GM23338 (cell line): ENCODE measurements around the gene USP32. TPM values are rescaled to one million over a fixed set of nuclear protein-coding genes. Genes with fewer than 3 reads are reported as not detected.

Experiments
- ATAC-seq: fragments of 200-7000 bp; cut with Tn5 transposase; 3 replicates; pipeline ENCODE4 v1.9.1; 2020
- DNase-seq: peaks from one replicate; pipeline ENCODE4 v3.0.0-alpha.2; 2015; ENCODE audit warnings: low spot score
- H2AFZ ChIP-seq: fragments of 200-600 bp; sonication (generic); 2 replicates; pipeline ENCODE4 v1.8.0; 2016; ENCODE audit warnings: antibody characterized with exemption, mild to moderate bottlenecking, moderate library complexity
- H3F3A ChIP-seq: fragments of 200-600 bp; sonication (generic); replicated peaks from 2 replicates; pipeline ENCODE4 v1.8.0; 2017; ENCODE audit warnings: antibody characterized with exemption, mixed run types, low read depth
- H3K27ac ChIP-seq: fragments of 200-600 bp; sonication (generic); 2 replicates; pipeline ENCODE4 v1.6.1; 2016; ENCODE audit warnings: low read depth
- H3K27me3 ChIP-seq: fragments of 200-600 bp; sonication (generic); 2 replicates; pipeline ENCODE4 v1.8.0; 2016; ENCODE audit warnings: mild to moderate bottlenecking, mixed run types, moderate library complexity; ENCODE audit not compliant: insufficient read depth
- H3K36me3 ChIP-seq: fragments of 200-600 bp; sonication (generic); 2 replicates; pipeline ENCODE4 v1.8.0; 2016; ENCODE audit warnings: mild to moderate bottlenecking; ENCODE audit not compliant: insufficient read depth
- H3K4me1 ChIP-seq: fragments of 200-600 bp; sonication (generic); 2 replicates; pipeline ENCODE4 v1.8.0; 2016; ENCODE audit warnings: mild to moderate bottlenecking, moderate library complexity; ENCODE audit not compliant: insufficient read depth
- H3K4me2 ChIP-seq: fragments of 200-600 bp; sonication (generic); 2 replicates; pipeline ENCODE4 v1.7.1; 2017; ENCODE audit warnings: mixed run types
- H3K4me3 ChIP-seq: fragments of 200-600 bp; sonication (generic); 2 replicates; pipeline ENCODE4 v1.6.1; 2016; ENCODE audit warnings: mixed run types
- H3K79me2 ChIP-seq: fragments of 200-600 bp; sonication (generic); replicated peaks from 2 replicates; pipeline ENCODE4 v1.8.0; 2017; ENCODE audit warnings: mild to moderate bottlenecking; ENCODE audit not compliant: insufficient read depth
- H3K9me2 ChIP-seq: fragments of 200-600 bp; sonication (generic); 2 replicates; pipeline ENCODE4 v1.8.0; 2017; ENCODE audit not compliant: insufficient read depth
- H4K20me1 ChIP-seq: fragments of 200-600 bp; sonication (generic); replicated peaks from 2 replicates; pipeline ENCODE4 v1.8.0; 2017; ENCODE audit warnings: mild to moderate bottlenecking; ENCODE audit not compliant: insufficient read depth
- H3K27ac Mint-ChIP-seq: 2 replicates; pipeline ENCODE4 v1.8.0; 2020; ENCODE audit warnings: inconsistent platforms, mild to moderate bottlenecking, moderate library complexity, mixed read lengths
- H3K27me3 Mint-ChIP-seq: 3 replicates; pipeline ENCODE4 v1.8.0; 2022; ENCODE audit warnings: low read depth, mild to moderate bottlenecking, moderate library complexity, mixed read lengths, inconsistent platforms; ENCODE audit not compliant: insufficient read depth, poor library complexity
- H3K36me3 Mint-ChIP-seq: 3 replicates; pipeline ENCODE4 v1.8.0; 2021; ENCODE audit warnings: low read depth, mild to moderate bottlenecking, inconsistent platforms, moderate library complexity, mixed read lengths
- H3K4me1 Mint-ChIP-seq: 3 replicates; pipeline ENCODE4 v1.8.0; 2020; ENCODE audit warnings: mild to moderate bottlenecking, inconsistent platforms, mixed read lengths
- H3K4me3 Mint-ChIP-seq: 3 replicates; pipeline ENCODE4 v1.8.0; 2021; ENCODE audit warnings: moderate library complexity, mild to moderate bottlenecking, inconsistent platforms, mixed read lengths
- H3K9me3 Mint-ChIP-seq: 3 replicates; pipeline ENCODE4 v1.8.0; 2020; ENCODE audit warnings: moderate library complexity, mild to moderate bottlenecking, inconsistent platforms, mixed read lengths
- CREB1 ChIP-seq: fragments of 250-450 bp; sonication (Bioruptor Pico); IDR thresholded peaks from 2 replicates; pipeline ENCODE4 v1.5.0; 2020; ENCODE audit warnings: low read depth, mild to moderate bottlenecking, moderate library complexity
- CTCF ChIP-seq, 2 experiments: fragments of 200-600 bp in 1 of 2; sonication (generic) in 1 of 2; conservative IDR thresholded peaks; 2 replicates each; pipeline versions ENCODE4 v1.5.1 to v1.6.1; 2016 to 2017; ENCODE audit warnings: antibody characterized with exemption in 2 of 2, low read depth in 2 of 2, mild to moderate bottlenecking in 2 of 2, moderate library complexity in 1 of 2
- EZH2 ChIP-seq: fragments of 200-600 bp; sonication (generic); IDR thresholded peaks from one replicate; pipeline ENCODE4 v1.8.0; 2017; ENCODE audit warnings: antibody characterized with exemption, mild to moderate bottlenecking, low read depth; ENCODE audit not compliant: unreplicated experiment
- EZH2phosphoT487 ChIP-seq: fragments of 200-600 bp; sonication (generic); IDR thresholded peaks from one replicate; pipeline ENCODE4 v1.8.1; 2018; ENCODE audit warnings: antibody characterized with exemption; ENCODE audit not compliant: unreplicated experiment
- JUNB ChIP-seq: IDR thresholded peaks from one replicate; pipeline ENCODE4 v1.6.1; 2016; ENCODE audit warnings: antibody characterized with exemption; ENCODE audit not compliant: unreplicated experiment
- NANOG ChIP-seq: IDR thresholded peaks from 2 replicates; pipeline ENCODE4 v1.6.1; 2016; ENCODE audit warnings: antibody characterized with exemption, borderline replicate concordance
- POLR2AphosphoS5 ChIP-seq: IDR thresholded peaks from 2 replicates; pipeline ENCODE4 v1.6.1; 2016; ENCODE audit warnings: antibody characterized with exemption, low read depth
- REST ChIP-seq: IDR thresholded peaks from one replicate; pipeline ENCODE4 v1.6.1; 2018; ENCODE audit warnings: antibody characterized with exemption; ENCODE audit not compliant: unreplicated experiment
- STAT1 ChIP-seq: IDR thresholded peaks from one replicate; pipeline ENCODE4 v1.6.1; 2016; ENCODE audit warnings: antibody characterized with exemption; ENCODE audit not compliant: unreplicated experiment
- ZNF114 ChIP-seq: fragments of 250-450 bp; sonication (Bioruptor Pico); IDR thresholded peaks from 2 replicates; pipeline ENCODE4 v1.5.0; 2020; ENCODE audit warnings: mild to moderate bottlenecking, moderate library complexity
- ZNF331 ChIP-seq: fragments of 250-450 bp; sonication (Bioruptor Pico); IDR thresholded peaks from 2 replicates; pipeline ENCODE4 v1.5.0; 2020; ENCODE audit warnings: low read depth, mild to moderate bottlenecking, moderate library complexity
- polyA plus RNA-seq: library from polyadenylated mRNA; unstranded; fragments of >200 nt; fragmentation: Nextera tagmentation; extraction: Ambion mirVana; gene quantifications from 2 replicates; pipeline ENCODE4 v1.2.1, GENCODE V29; 2016
- total RNA-seq: library from RNA; depleted of rRNA; stranded (reverse); fragments of >200 nt; shearing (Covaris generic); gene quantifications from 2 replicates; pipeline ENCODE4 v1.2.3, GENCODE V29; 2014

Gene USP32
- total and polyA plus RNA-seq, 2 experiments from 2014 or later = 43.6 to 129 TPM

- ATAC-seq = no peak
- H3K27me3 Mint-ChIP-seq = peaks cover 4% of the 10 kb centered on the region
- no peak for DNase-seq
- Histone ChIP-seq H3K4me3 (no peak overlapping the region), H3K27me3 (no peaks in the 10 kb centered on the region), H3K79me2 (peaks cover 100% of the 10 kb centered on the region), H3K9me2 (no peaks in the 10 kb centered on the region), H3K4me1 (no peaks in the 10 kb centered on the region), H3K36me3 (no peaks in the 10 kb centered on the region; the same call in 1 of the 2 replicates), H2AFZ (no peak overlapping the region), H3K27ac (no peak overlapping the region), H4K20me1 (peaks cover 45% of the 10 kb centered on the region), H3K4me2 (no peak overlapping the region), H3F3A (no peaks in the 10 kb centered on the region)
- H3K4me3 Mint-ChIP-seq = no peak overlapping the region
- no peaks in the 10 kb centered on the region for H3K9me3 Mint-ChIP-seq
- H3K4me1 Mint-ChIP-seq = peaks cover 6% of the 10 kb centered on the region; the same call in 2 of the 3 replicates
- H3K36me3 Mint-ChIP-seq = peaks cover 7% of the 10 kb centered on the region; the same call in 2 of the 3 replicates
- H3K27ac Mint-ChIP-seq = no peak overlapping the region
- TF ChIP-seq CTCF (conservative IDR thresholded peaks at IDR 0.05; ENCODE audit: low read depth in 2 of 2) = no peak
- no peak for TF ChIP-seq REST
- no peak for TF ChIP-seq EZH2
- no peak for TF ChIP-seq EZH2phosphoT487
- no peak for TF ChIP-seq CREB1 (CRISPR knock-in tag)
Measured at GRCh38 chr17:60311936-60312335, 80.0 kb downstream of the USP32 start.

- Histone ChIP-seq H2AFZ (no peak overlapping the region), H3K36me3 (no peaks in the 10 kb centered on the region; the same call in 1 of the 2 replicates), H4K20me1 (peaks cover 50% of the 10 kb centered on the region), H3K27me3 (no peaks in the 10 kb centered on the region), H3K4me1 (peaks cover under 1% of the 10 kb centered on the region), H3K4me2 (no peak overlapping the region), H3K9me2 (no peaks in the 10 kb centered on the region), H3F3A (no peaks in the 10 kb centered on the region), H3K27ac (no peak overlapping the region), H3K79me2 (peaks cover 100% of the 10 kb centered on the region), H3K4me3 (no peak overlapping the region)
- Mint-ChIP-seq H3K4me1 (peaks cover 6% of the 10 kb centered on the region), H3K9me3 (no peaks in the 10 kb centered on the region), H3K4me3 (no peak overlapping the region), H3K36me3 (peaks cover 7% of the 10 kb centered on the region; the same call in 1 of the 3 replicates), H3K27me3 (peaks cover 4% of the 10 kb centered on the region), H3K27ac (no peak overlapping the region)
- DNase-seq (no peak), ATAC-seq (no peak)
- TF ChIP-seq POLR2AphosphoS5 (no peak), ZNF331 (no peak), ZNF114 (no peak), REST (no peak), NANOG (no peak), JUNB (no peak), STAT1 (no peak)
Measured at GRCh38 chr17:60311186-60311585, 80.7 kb downstream of the USP32 start.
